H1 (cell line): ENCODE data around the gene MEGF11. TPM values are rescaled to one million over a fixed set of nuclear protein-coding genes. Genes with fewer than 3 reads are reported as not detected.

Source experiments
- CTCF ChIA-PET: fragments of 300-600 bp; sonication (Branson Sonifier 250); formaldehyde crosslinking; loops from one replicate; lab custom pipeline; 2021; ENCODE audit not compliant: partially characterized antibody; lab: Charles Lee
- POLR2A ChIA-PET: fragments of 300-600 bp; sonication (Branson Sonifier 250); formaldehyde crosslinking; loops from one replicate; lab custom pipeline; 2021; ENCODE audit warnings: inconsistent platforms; ENCODE audit not compliant: partially characterized antibody; lab: Charles Lee
- DNase-seq, 2 experiments: peaks; one replicate each; pipeline versions ENCODE4 v3.0.0 to v3.0.0-alpha.2; 2010 to 2022; ENCODE audit warnings: low spot score in 2 of 2, low read depth in 1 of 2, mixed read lengths in 1 of 2
- FAIRE-seq: peaks from 2 replicates; lab custom pipeline; 2011; peaks lifted over from hg19 to GRCh38; lab: Jason Lieb, UNC
- H2AFZ ChIP-seq: 2 replicates; pipeline ENCODE4 v1.8.1; 2012; ENCODE audit warnings: low read length, inconsistent platforms
- H2AK5ac ChIP-seq: 2 replicates; pipeline ENCODE4 v1.6.1; 2013; ENCODE audit warnings: low read depth, low read length
- H2BK120ac ChIP-seq: replicated peaks from 2 replicates; pipeline ENCODE3; 2013; ENCODE audit warnings: low read depth, low read length, inconsistent platforms
- H2BK12ac ChIP-seq: 2 replicates; pipeline ENCODE4 v1.6.1; 2013; ENCODE audit warnings: low read depth, low read length
- H2BK15ac ChIP-seq: 2 replicates; pipeline ENCODE4 v1.6.1; 2013; ENCODE audit warnings: low read length
- H2BK20ac ChIP-seq: 2 replicates; pipeline ENCODE4 v1.6.1; 2013; ENCODE audit warnings: low read length
- H2BK5ac ChIP-seq: 2 replicates; pipeline ENCODE4 v1.6.1; 2013; ENCODE audit warnings: low read depth, low read length
- H3K14ac ChIP-seq: 2 replicates; pipeline ENCODE4 v1.6.1; 2013; ENCODE audit warnings: inconsistent platforms; ENCODE audit not compliant: insufficient read length
- H3K18ac ChIP-seq: 2 replicates; pipeline ENCODE4 v1.6.1; 2013; ENCODE audit warnings: low read length; ENCODE audit errors: extremely low read depth
- H3K23ac ChIP-seq: 2 replicates; pipeline ENCODE4 v1.6.1; 2013; ENCODE audit warnings: inconsistent platforms; ENCODE audit not compliant: insufficient read length
- H3K23me2 ChIP-seq: 2 replicates; pipeline ENCODE4 v1.6.1; 2013; ENCODE audit warnings: low read depth, low read length
- H3K27ac ChIP-seq: 2 replicates; pipeline ENCODE4 v1.6.1; 2011; ENCODE audit warnings: low read depth, low read length, inconsistent platforms
- H3K27me3 ChIP-seq, 4 experiments: replicated peaks in 1 of 4; 1 replicate in 1 of 4; 2 replicates in 3 of 4; pipeline versions ENCODE4 v1.6.1 to v1.8.1; 2011 to 2013; ENCODE audit warnings: low read length in 3 of 4, mild to moderate bottlenecking in 3 of 4, inconsistent platforms in 2 of 4, mixed read lengths in 2 of 4, moderate library complexity in 1 of 4; ENCODE audit not compliant: control insufficient read depth in 3 of 4, insufficient read depth in 3 of 4; ENCODE audit errors: extremely low read depth in 1 of 4
- H3K36me3 ChIP-seq, 4 experiments: 2 replicates each; pipeline versions ENCODE4 v1.6.1 to v1.8.1; 2011 to 2013; ENCODE audit warnings: mild to moderate bottlenecking in 4 of 4, low read length in 3 of 4, moderate library complexity in 2 of 4, control low read depth in 1 of 4, inconsistent platforms in 1 of 4; ENCODE audit not compliant: insufficient read depth in 4 of 4, control insufficient read depth in 2 of 4
- H3K4ac ChIP-seq: replicated peaks from 2 replicates; pipeline ENCODE3; 2013; ENCODE audit warnings: low read length, low read depth, mixed read lengths, inconsistent platforms; ENCODE audit not compliant: insufficient read length
- H3K4me1 ChIP-seq, 4 experiments: replicated peaks in 1 of 4; 1 replicate in 1 of 4; 2 replicates in 3 of 4; pipeline versions ENCODE4 v1.6.1 to v1.8.1; 2011 to 2013; ENCODE audit warnings: low read length in 3 of 4, inconsistent platforms in 2 of 4, mixed read lengths in 1 of 4; ENCODE audit not compliant: insufficient read depth in 4 of 4, control insufficient read depth in 3 of 4
- H3K4me2 ChIP-seq, 2 experiments: 2 replicates each; pipeline versions ENCODE4 v1.6.1 to v1.8.1; 2011 to 2013; ENCODE audit warnings: low read depth in 2 of 2, low read length in 2 of 2, control low read depth in 1 of 2, inconsistent platforms in 1 of 2, mild to moderate bottlenecking in 1 of 2; ENCODE audit not compliant: insufficient read depth in 1 of 2
- H3K4me3 ChIP-seq, 4 experiments: fragments of 200-600, 300-600 bp in 1 of 4; sonication (generic), shearing (Covaris generic), sonication (Bioruptor Twin) in 1 of 4; 2 replicates each; pipeline versions ENCODE4 v1.5.1 to v1.8.1; 2011 to 2016; ENCODE audit warnings: low read length in 4 of 4, low read depth in 3 of 4, control low read depth in 2 of 4, inconsistent platforms in 2 of 4, mild to moderate bottlenecking in 2 of 4, mixed read lengths in 1 of 4, moderate library complexity in 1 of 4; ENCODE audit not compliant: insufficient read depth in 2 of 4; ENCODE audit errors: extremely low read depth in 1 of 4
- H3K56ac ChIP-seq: replicated peaks from 2 replicates; pipeline ENCODE3; 2013; ENCODE audit warnings: low read depth, mild to moderate bottlenecking, mixed read lengths, low read length, inconsistent platforms; ENCODE audit not compliant: insufficient read length
- H3K79me1 ChIP-seq: 2 replicates; pipeline ENCODE4 v1.6.1; 2013; ENCODE audit warnings: low read depth, low read length, control low read depth
- H3K79me2 ChIP-seq, 2 experiments: 2 replicates each; pipeline versions ENCODE4 v1.6.1 to v1.8.1; 2012 to 2013; ENCODE audit warnings: low read length in 2 of 2, mild to moderate bottlenecking in 2 of 2, inconsistent platforms in 1 of 2; ENCODE audit not compliant: insufficient read depth in 2 of 2, control insufficient read depth in 1 of 2
- H3K9ac ChIP-seq, 4 experiments: replicated peaks in 1 of 4; 1 replicate in 1 of 4; 2 replicates in 3 of 4; pipeline versions ENCODE4 v1.6.1 to v1.8.1; 2011 to 2013; ENCODE audit warnings: low read depth in 3 of 4, low read length in 3 of 4, control low read depth in 2 of 4, mild to moderate bottlenecking in 2 of 4, moderate library complexity in 2 of 4, inconsistent platforms in 1 of 4; ENCODE audit errors: extremely low read depth in 1 of 4
- H3K9me3 ChIP-seq, 2 experiments: 2 replicates each; pipeline versions ENCODE4 v1.6.1 to v1.8.1; 2012 to 2013; ENCODE audit warnings: mild to moderate bottlenecking in 2 of 2, moderate library complexity in 2 of 2, control low read depth in 1 of 2, inconsistent platforms in 1 of 2, low read depth in 1 of 2, low read length in 1 of 2, mixed read lengths in 1 of 2; ENCODE audit not compliant: insufficient read depth in 2 of 2
- H4K20me1 ChIP-seq, 2 experiments: replicated peaks in 1 of 2; 2 replicates each; pipeline versions ENCODE3 to v1.8.1; 2011 to 2013; ENCODE audit warnings: inconsistent platforms in 2 of 2, low read length in 2 of 2, mild to moderate bottlenecking in 1 of 2; ENCODE audit not compliant: insufficient read depth in 2 of 2, control insufficient read depth in 1 of 2
- H4K5ac ChIP-seq: 2 replicates; pipeline ENCODE4 v1.6.1; 2013; ENCODE audit warnings: low read length, low read depth, mixed read lengths, inconsistent platforms; ENCODE audit not compliant: insufficient read length
- H4K8ac ChIP-seq: 2 replicates; pipeline ENCODE4 v1.8.0; 2013; ENCODE audit warnings: mild to moderate bottlenecking, moderate library complexity, low read length, inconsistent platforms; ENCODE audit not compliant: insufficient read depth; ENCODE audit errors: extremely low read depth
- H4K91ac ChIP-seq: replicated peaks from 2 replicates; pipeline ENCODE3; 2013; ENCODE audit warnings: low read length, mixed read lengths, inconsistent platforms; ENCODE audit not compliant: insufficient read length
- CREB1 ChIP-seq: IDR thresholded peaks from 2 replicates; pipeline ENCODE4 v1.6.1; 2012; ENCODE audit warnings: inconsistent platforms
- EZH2 ChIP-seq: fragments of 200-600 bp; sonication (generic); IDR thresholded peaks from 2 replicates; pipeline ENCODE4 v1.7.1; 2012; ENCODE audit warnings: low read depth, mild to moderate bottlenecking, moderate library complexity, low read length, inconsistent platforms; ENCODE audit not compliant: severe bottlenecking
- FOSL1 ChIP-seq: IDR thresholded peaks from 2 replicates; pipeline ENCODE4 v1.6.1; 2011; ENCODE audit warnings: mild to moderate bottlenecking, low read depth, low read length, moderate library complexity; ENCODE audit not compliant: insufficient read depth
- HDAC6 ChIP-seq: IDR thresholded peaks from one replicate; pipeline ENCODE4 v1.7.1; 2012; ENCODE audit warnings: low read depth, mild to moderate bottlenecking, inconsistent platforms, low read length, moderate library complexity
- KDM5A ChIP-seq: fragments of 200-600 bp; IDR thresholded peaks from 2 replicates; pipeline ENCODE4 v1.7.1; 2012; ENCODE audit warnings: mild to moderate bottlenecking, low read length, inconsistent platforms, mixed read lengths
- MAFK ChIP-seq: IDR thresholded peaks from 2 replicates; pipeline ENCODE4 v1.6.1; 2012; ENCODE audit warnings: low read depth, mild to moderate bottlenecking, improper control_type of control experiment, low read length
- WGBS, 2 experiments: shearing (Covaris generic) in 1 of 2; methylation state at CpG; one replicate each; pipeline versions ENCODE4 v1.1.6 to v1.1.7; 2013 to 2015; ENCODE audit warnings: low lambda C conversion rate in 2 of 2, mixed read lengths in 2 of 2, inconsistent platforms in 1 of 2, low coverage in 1 of 2, missing lambda C conversion rate in 1 of 2; ENCODE audit not compliant: insufficient replicate concordance in 2 of 2, insufficient coverage in 1 of 2, insufficient read length in 1 of 2; ENCODE audit errors: extremely low coverage in 1 of 2, missing lambda C conversion rate in 1 of 2; 5-methylcytosine and 5-hydroxymethylcytosine counted together
- polyA plus RNA-seq, 7 experiments: library from polyadenylated mRNA; depleted of rRNA in 3 of 7; stranded (reverse) in 5 of 7; unstranded in 2 of 7; fragments of >200 nt in 5 of 7; fragments of 200-250 nt in 2 of 7; gene quantifications; 1 replicate in 5 of 7; 2 replicates in 1 of 7; 4 replicates in 1 of 7; pipeline versions ENCODE4 v1.2.1 to v1.2.3, GENCODE V29; 2011 to 2013; ENCODE audit warnings: missing spikeins in 2 of 7, mixed read lengths in 2 of 7
- total RNA-seq: library from RNA; stranded (reverse); fragmentation: NEBNext Ultra II Directional; extraction: Animal tissue kit (Norgen Biotek cat#: 25700); gene quantifications from 2 replicates; pipeline ENCODE4 v1.2.1, GENCODE V29; 2021

MEGF11 gene
- total and polyA plus RNA-seq, 2 of the 8 experiments (the other 6 are each of a cell fraction or from before 2014, with no cell fraction given), result 4.4 to 4.8 TPM

DNA sequence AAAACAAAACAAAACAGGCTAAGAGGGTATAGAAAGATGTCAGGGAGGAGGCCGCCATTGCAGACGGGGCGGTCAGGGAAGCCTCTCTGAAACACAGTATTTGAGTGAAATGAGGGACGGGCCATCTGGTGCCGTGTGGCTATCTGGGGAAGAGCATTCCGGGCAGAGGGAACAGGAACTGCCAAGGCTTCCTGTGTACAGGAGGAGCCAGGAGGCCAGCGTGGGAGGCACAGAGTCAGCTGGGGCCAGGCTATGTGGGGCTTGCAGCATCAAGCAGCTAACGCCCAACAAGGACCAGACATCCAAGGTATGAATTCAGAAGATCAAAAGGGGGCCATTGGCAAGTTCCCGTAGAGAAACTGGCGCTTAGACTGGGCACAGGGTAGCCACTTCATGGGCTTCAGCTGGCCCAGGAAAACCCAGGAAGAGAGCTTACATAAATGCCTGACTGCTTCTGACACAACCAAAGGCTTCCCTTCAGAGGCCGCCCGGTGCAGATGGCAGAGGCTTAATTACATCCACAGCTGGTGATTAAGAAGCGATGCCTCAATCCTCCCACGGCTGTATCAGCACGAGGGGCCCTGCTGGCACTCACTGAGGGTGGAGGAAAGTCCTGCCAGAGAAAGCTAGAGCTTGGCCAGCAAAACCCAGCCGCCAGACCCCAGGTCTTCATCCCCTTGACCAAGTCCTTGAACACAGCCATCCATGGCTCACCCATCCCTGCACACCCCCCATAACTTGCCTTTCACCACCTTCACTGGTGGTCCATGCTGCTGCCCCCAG, 144.9 kb downstream of the MEGF11 start:
- Histone ChIP-seq H2BK12ac (no peak overlapping the region), H3K9ac (no peak overlapping the region), H3K56ac (no peak overlapping the region), H3K4me1 (peaks cover 0 to 8% (median 5%) of the 10 kb centered on the region in 4 experiments; a peak in 5 of 7 replicates), H2BK120ac (no peak overlapping the region), H3K4me3 (no peak overlapping the region), H3K4ac (no peak overlapping the region), H3K4me2 (no peak overlapping the region), H2BK20ac (no peak overlapping the region), H3K27me3 (no peaks in the 10 kb centered on the region), H4K8ac (no peak overlapping the region), H3K79me2 (no peaks in the 10 kb centered on the region), H2BK15ac (no peak overlapping the region), H4K20me1 (no peaks in the 10 kb centered on the region), H3K23ac (no peak overlapping the region), H2AK5ac (no peak overlapping the region), H2AFZ (no peak overlapping the region), H2BK5ac (no peak overlapping the region), H3K36me3 (no peaks in the 10 kb centered on the region), H3K9me3 (no peaks in the 10 kb centered on the region), H3K18ac (no peak overlapping the region), H3K27ac (no peak overlapping the region), H3K14ac (no peak overlapping the region), H4K5ac (no peak overlapping the region), H3K23me2 (no peaks in the 10 kb centered on the region), H3K79me1 (no peaks in the 10 kb centered on the region), H4K91ac (no peak overlapping the region)
- TF ChIP-seq MAFK (no peak), HDAC6 (no peak), CREB1 (no peak), FOSL1 (no peak), EZH2 (no peak), KDM5A (no peak)
- ChIA-PET POLR2A (no interaction called here), CTCF (interaction anchor here (1.1 to 3.1 kb wide), 7 partner anchors 13 to 192 kb away, joined by 3 to 10 read pairs (median 4); no protein-coding TSS in a partner anchor)
- DNase-seq (no peak), FAIRE-seq (no peak)
- 93% methylated on average over 16 of the region's 16 CpGs; no CpG with 5 or more reads in 1 of the 2 experiments for WGBS, 2 experiments
